T-helper 1 cell treated with Interleukin-12 subunit alpha and Interleukin-12 subunit beta and Interleukin-4 antibody, amounts not matched to agents 30 μg/mL and 1 μg/mL, for 36 hours (primary cell): Measurements from ENCODE around the gene TMEM132E.

Experiments
- H3K27ac Mint-ChIP-seq: one replicate; pipeline ENCODE4 v1.8.0; 2021; ENCODE audit warnings: mild to moderate bottlenecking, mixed read lengths
- H3K27me3 Mint-ChIP-seq: one replicate; pipeline ENCODE4 v1.8.0; 2021; ENCODE audit warnings: low read depth, mixed read lengths
- H3K36me3 Mint-ChIP-seq: one replicate; pipeline ENCODE4 v1.8.0; 2021; ENCODE audit warnings: low read depth, mixed read lengths
- H3K4me1 Mint-ChIP-seq: one replicate; pipeline ENCODE4 v1.8.0; 2021; ENCODE audit warnings: low read depth, mixed read lengths
- H3K4me3 Mint-ChIP-seq: one replicate; pipeline ENCODE4 v1.8.0; 2021; ENCODE audit warnings: mild to moderate bottlenecking, moderate library complexity, mixed read lengths
- H3K9me3 Mint-ChIP-seq: one replicate; pipeline ENCODE4 v1.8.0; 2021; ENCODE audit warnings: mixed read lengths

Gene TMEM132E

GRCh38 chr17:34562387-34562786 is 17.0 kb upstream of the TMEM132E start:
- H3K4me1 Mint-ChIP-seq, result no peaks in the 10 kb centered on the region
- H3K27me3 Mint-ChIP-seq, result peaks cover 12% of the 10 kb centered on the region
- no peak overlapping the region for H3K27ac Mint-ChIP-seq
- H3K9me3 Mint-ChIP-seq, result no peaks in the 10 kb centered on the region
- no peak overlapping the region for H3K4me3 Mint-ChIP-seq
- H3K36me3 Mint-ChIP-seq, result no peaks in the 10 kb centered on the region

- Mint-ChIP-seq H3K27me3 (peaks cover 18% of the 10 kb centered on the region), H3K4me1 (no peaks in the 10 kb centered on the region), H3K27ac (no peak overlapping the region), H3K36me3 (no peaks in the 10 kb centered on the region), H3K9me3 (no peaks in the 10 kb centered on the region), H3K4me3 (no peak overlapping the region)
These were observed 13.7 kb upstream of the TMEM132E start for GRCh38 chr17:34565713-34566112.

- no peaks in the 10 kb centered on the region for H3K9me3 Mint-ChIP-seq
These were observed 13.2 kb upstream of the TMEM132E start for GRCh38 chr17:34566201-34566600.

GRCh38 chr17:34566873-34567272 is 12.5 kb upstream of the TMEM132E start:
- Mint-ChIP-seq H3K27ac (no peak overlapping the region), H3K4me3 (no peak overlapping the region), H3K9me3 (no peaks in the 10 kb centered on the region), H3K27me3 (peaks cover 16% of the 10 kb centered on the region), H3K4me1 (no peaks in the 10 kb centered on the region), H3K36me3 (no peaks in the 10 kb centered on the region)

More at GRCh38 chr17:34566201-34566600, 13.2 kb upstream of the TMEM132E start:
- Mint-ChIP-seq H3K36me3 (no peaks in the 10 kb centered on the region), H3K4me3 (no peak overlapping the region), H3K4me1 (no peaks in the 10 kb centered on the region), H3K27me3 (peaks cover 19% of the 10 kb centered on the region), H3K27ac (no peak overlapping the region)

GRCh38 chr17:34567691-34568465 is 11.5 kb upstream of the TMEM132E start:
- no peak overlapping the region for H3K27ac Mint-ChIP-seq

GRCh38 chr17:34568953-34569352 is 10.4 kb upstream of the TMEM132E start:
- Mint-ChIP-seq H3K27me3 (peaks cover 24% of the 10 kb centered on the region), H3K9me3 (no peaks in the 10 kb centered on the region), H3K4me3 (no peak overlapping the region), H3K4me1 (no peaks in the 10 kb centered on the region), H3K27ac (no peak overlapping the region), H3K36me3 (no peaks in the 10 kb centered on the region)

More at GRCh38 chr17:34567691-34568465, 11.5 kb upstream of the TMEM132E start:
- H3K9me3 Mint-ChIP-seq, result no peaks in the 10 kb centered on the region
- no peaks in the 10 kb centered on the region for H3K4me1 Mint-ChIP-seq
- H3K27me3 Mint-ChIP-seq, result peaks cover 24% of the 10 kb centered on the region
- H3K4me3 Mint-ChIP-seq, result no peak overlapping the region
- H3K36me3 Mint-ChIP-seq, result no peaks in the 10 kb centered on the region

- no peaks in the 10 kb centered on the region for H3K4me1 Mint-ChIP-seq
- H3K9me3 Mint-ChIP-seq, result no peaks in the 10 kb centered on the region
- H3K27me3 Mint-ChIP-seq, result peaks cover 30% of the 10 kb centered on the region
- no peak overlapping the region for H3K4me3 Mint-ChIP-seq
- H3K36me3 Mint-ChIP-seq, result no peaks in the 10 kb centered on the region
- no peak overlapping the region for H3K27ac Mint-ChIP-seq
These were observed 9.8 kb upstream of the TMEM132E start for GRCh38 chr17:34569591-34569990.

GRCh38 chr17:34570506-34570905 is 8.9 kb upstream of the TMEM132E start:
- Mint-ChIP-seq H3K27me3 (peaks cover 37% of the 10 kb centered on the region), H3K27ac (no peak overlapping the region), H3K9me3 (no peaks in the 10 kb centered on the region), H3K36me3 (no peaks in the 10 kb centered on the region), H3K4me3 (no peak overlapping the region), H3K4me1 (no peaks in the 10 kb centered on the region)

GRCh38 chr17:34571428-34572130 is 7.8 kb upstream of the TMEM132E start:
- no peak overlapping the region for H3K4me3 Mint-ChIP-seq
- H3K27me3 Mint-ChIP-seq, result peaks cover 45% of the 10 kb centered on the region
- H3K9me3 Mint-ChIP-seq, result no peaks in the 10 kb centered on the region
- no peaks in the 10 kb centered on the region for H3K4me1 Mint-ChIP-seq
- no peak overlapping the region for H3K27ac Mint-ChIP-seq
- no peaks in the 10 kb centered on the region for H3K36me3 Mint-ChIP-seq

GRCh38 chr17:34572483-34572882 is 6.9 kb upstream of the TMEM132E start:
- Mint-ChIP-seq H3K4me1 (no peaks in the 10 kb centered on the region), H3K27ac (no peak overlapping the region), H3K36me3 (no peaks in the 10 kb centered on the region), H3K9me3 (no peaks in the 10 kb centered on the region), H3K27me3 (peaks cover 54% of the 10 kb centered on the region), H3K4me3 (no peak overlapping the region)

- no peaks in the 10 kb centered on the region for H3K9me3 Mint-ChIP-seq
- no peak overlapping the region for H3K27ac Mint-ChIP-seq
- H3K27me3 Mint-ChIP-seq, result peaks cover 78% of the 10 kb centered on the region
- H3K4me1 Mint-ChIP-seq, result peaks cover 8% of the 10 kb centered on the region
- no peak overlapping the region for H3K4me3 Mint-ChIP-seq
- H3K36me3 Mint-ChIP-seq, result no peaks in the 10 kb centered on the region
These were observed 4.2 kb upstream of the TMEM132E start for GRCh38 chr17:34575182-34575581.

- Mint-ChIP-seq H3K4me1 (peaks cover 8% of the 10 kb centered on the region), H3K36me3 (no peaks in the 10 kb centered on the region), H3K27me3 (peaks cover 81% of the 10 kb centered on the region), H3K9me3 (no peaks in the 10 kb centered on the region), H3K27ac (no peak overlapping the region), H3K4me3 (no peak overlapping the region)
These were observed 1.4 kb upstream of the TMEM132E start for GRCh38 chr17:34578016-34578415.

- Mint-ChIP-seq H3K27ac (no peak overlapping the region), H3K36me3 (no peaks in the 10 kb centered on the region)
These were observed 746 bp upstream of the TMEM132E start for GRCh38 chr17:34578656-34579016.

GRCh38 chr17:34579979-34580684 is 750 bp downstream of the TMEM132E start:
- H3K27ac Mint-ChIP-seq, result no peak overlapping the region
- H3K9me3 Mint-ChIP-seq, result no peaks in the 10 kb centered on the region
- H3K4me3 Mint-ChIP-seq, result no peak overlapping the region
- peaks cover 85% of the 10 kb centered on the region for H3K27me3 Mint-ChIP-seq
- H3K36me3 Mint-ChIP-seq, result no peaks in the 10 kb centered on the region
- H3K4me1 Mint-ChIP-seq, result peaks cover 8% of the 10 kb centered on the region

More at GRCh38 chr17:34578656-34579016, 746 bp upstream of the TMEM132E start:
- Mint-ChIP-seq H3K4me1 (peaks cover 8% of the 10 kb centered on the region), H3K9me3 (no peaks in the 10 kb centered on the region), H3K4me3 (no peak overlapping the region), H3K27me3 (peaks cover 81% of the 10 kb centered on the region)
